Ovary (tissue), 9 donors: ENCODE data around the gene NKX6-1. TPM values are rescaled to one million over a fixed set of nuclear protein-coding genes. Genes with fewer than 3 reads are reported as not detected.

Experiments
- DNase-seq, 5 donors: peaks; one replicate each; pipeline ENCODE4 v3.0.0-alpha.2; 2019 to 2020
- H3K27ac ChIP-seq, 2 donors: fragments of 200-600 bp; one replicate each; pipeline versions ENCODE4 v1.5.1 to v1.8.0; 2019 to 2022
- H3K27me3 ChIP-seq: fragments of 200-600 bp; one replicate; pipeline ENCODE4 v1.8.0; 2022
- H3K36me3 ChIP-seq: fragments of 200-600 bp; sonication (generic); one replicate; pipeline ENCODE4 v1.5.1; 2019
- H3K4me1 ChIP-seq: one replicate; pipeline ENCODE4 v1.8.1; 2013; ENCODE audit warnings: mild to moderate bottlenecking, moderate library complexity; ENCODE audit not compliant: insufficient read depth
- H3K4me3 ChIP-seq: fragments of 200-600 bp; sonication (generic); one replicate; pipeline ENCODE4 v1.5.1; 2017
- H3K9me3 ChIP-seq, 2 donors: fragments of 200-600 bp in 1 of 2; sonication (generic) in 1 of 2; one replicate each; pipeline versions ENCODE4 v1.5.1 to v1.8.1; 2013 to 2019; ENCODE audit warnings: mild to moderate bottlenecking in 1 of 2, moderate library complexity in 1 of 2
- EP300 ChIP-seq: sonication (generic); formaldehyde crosslinking; IDR thresholded peaks from one replicate; pipeline ENCODE4 v1.6.1; 2017; ENCODE audit warnings: antibody characterized with exemption
- POLR2A ChIP-seq: fragments of 450-650 bp; IDR thresholded peaks from one replicate; pipeline ENCODE4 v1.6.1; 2017; ENCODE audit warnings: antibody characterized with exemption, mild to moderate bottlenecking, moderate library complexity
- WGBS, 3 donors: extraction: QIAGEN DNeasy Blood & Tissue Kit in 1 of 3; methylation state at CpG; one replicate each; pipeline versions ENCODE4 v1.1.5 to v1.1.7; 2013 to 2017; 5-methylcytosine and 5-hydroxymethylcytosine counted together
- intact Hi-C, 4 donors: fragments of 100-400 bp; cut with DNase I; formaldehyde crosslinking; loops; one replicate each; pipeline versions ENCODE4 v1.11.0 to v1.15.1; 2022 to 2023
- polyA plus RNA-seq, 2 donors: library from polyadenylated mRNA; stranded (reverse); fragments of 200-250 nt in 1 of 2; fragments of 350-450 nt in 1 of 2; fragmentation: Illumina TruSeq in 1 of 2; extraction: RNeasy Lipid Tissue Mini Kit (QIAGEN cat#74804) in 1 of 2; gene quantifications; one replicate each; pipeline ENCODE4 v1.2.3, GENCODE V29; 2013 to 2014
- total RNA-seq, 7 donors: library from RNA; depleted of rRNA in 2 of 7; stranded (reverse); fragments of >200 nt in 2 of 7; fragmentation: NEBNext Ultra II Directional in 3 of 7; extraction: Animal tissue kit (Norgen Biotek cat#: 25700) in 3 of 7; gene quantifications; one replicate each; pipeline versions ENCODE4 v1.1.0 to v1.2.4, GENCODE V29; 2016 to 2023
- TF ChIP-seq, protein P1 (sequence below), 3 donors: fragments of 450-650 bp in 2 of 3; fragments of 200-600 bp in 1 of 3; IDR thresholded peaks; one replicate each; pipeline versions ENCODE4 v1.5.1 to v1.8.0; 2016 to 2022; ENCODE audit warnings: antibody characterized with exemption in 3 of 3, mild to moderate bottlenecking in 1 of 3
- donor health status: DM: no; HTN: no; CAD: no; lungs with moderate emphysema.
- donor health status: DM: no; HTN: no; CAD: no.
- donor health status: Bipolar disorder and iron deficiency.
- donor health status: DM: yes; HTN: yes; CAD: no.
- donor health status: DM: no; HTN: no; CAD: no.
- donor health status: DM: yes; HTN: yes; CAD: no.

The NKX6-1 gene
- total and polyA plus RNA-seq, 9 donors: 0.04 to 0.40 (median 0.14) TPM; not detected in 3

DNA sequence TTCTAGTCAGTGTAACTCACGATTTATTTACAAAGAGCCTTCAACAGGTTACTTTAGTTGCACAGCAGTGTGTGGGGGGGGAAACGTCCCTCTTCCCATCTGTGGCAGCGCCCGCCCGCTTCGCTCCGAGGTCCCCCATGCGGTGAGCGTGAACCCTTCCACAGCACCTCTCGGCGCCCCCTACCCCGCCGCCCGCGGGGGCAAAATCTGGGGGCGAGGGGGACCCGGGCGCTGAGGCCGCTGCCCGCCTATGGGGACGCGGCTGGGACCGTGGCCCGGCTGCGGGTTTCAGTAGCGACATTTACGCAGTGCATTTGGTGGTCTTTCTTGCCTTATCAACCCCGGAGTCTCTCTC is 6.4 kb downstream of the NKX6-1 start:
- peaks cover 4% of the 10 kb centered on the region for H3K4me1 ChIP-seq
- no peaks in the 10 kb centered on the region for H3K36me3 ChIP-seq
- WGBS, 3 donors: 7 to 15% (median 9%) methylated on average over 28 of the region's 28 CpGs
- H3K27ac ChIP-seq: no peak overlapping the region
- intact Hi-C loops: no loop called here
- H3K9me3 ChIP-seq: peaks cover 0 to 6% of the 10 kb centered on the region in 2 donors
- TF ChIP-seq POLR2A (no peak), EP300 (no peak)
- TF ChIP-seq, protein P1, sequence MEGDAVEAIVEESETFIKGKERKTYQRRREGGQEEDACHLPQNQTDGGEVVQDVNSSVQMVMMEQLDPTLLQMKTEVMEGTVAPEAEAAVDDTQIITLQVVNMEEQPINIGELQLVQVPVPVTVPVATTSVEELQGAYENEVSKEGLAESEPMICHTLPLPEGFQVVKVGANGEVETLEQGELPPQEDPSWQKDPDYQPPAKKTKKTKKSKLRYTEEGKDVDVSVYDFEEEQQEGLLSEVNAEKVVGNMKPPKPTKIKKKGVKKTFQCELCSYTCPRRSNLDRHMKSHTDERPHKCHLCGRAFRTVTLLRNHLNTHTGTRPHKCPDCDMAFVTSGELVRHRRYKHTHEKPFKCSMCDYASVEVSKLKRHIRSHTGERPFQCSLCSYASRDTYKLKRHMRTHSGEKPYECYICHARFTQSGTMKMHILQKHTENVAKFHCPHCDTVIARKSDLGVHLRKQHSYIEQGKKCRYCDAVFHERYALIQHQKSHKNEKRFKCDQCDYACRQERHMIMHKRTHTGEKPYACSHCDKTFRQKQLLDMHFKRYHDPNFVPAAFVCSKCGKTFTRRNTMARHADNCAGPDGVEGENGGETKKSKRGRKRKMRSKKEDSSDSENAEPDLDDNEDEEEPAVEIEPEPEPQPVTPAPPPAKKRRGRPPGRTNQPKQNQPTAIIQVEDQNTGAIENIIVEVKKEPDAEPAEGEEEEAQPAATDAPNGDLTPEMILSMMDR (IDR thresholded peaks at IDR 0.05): no peak
- no peak for DNase-seq
- H3K4me3 ChIP-seq: no peak overlapping the region
- no peaks in the 10 kb centered on the region for H3K27me3 ChIP-seq

DNA sequence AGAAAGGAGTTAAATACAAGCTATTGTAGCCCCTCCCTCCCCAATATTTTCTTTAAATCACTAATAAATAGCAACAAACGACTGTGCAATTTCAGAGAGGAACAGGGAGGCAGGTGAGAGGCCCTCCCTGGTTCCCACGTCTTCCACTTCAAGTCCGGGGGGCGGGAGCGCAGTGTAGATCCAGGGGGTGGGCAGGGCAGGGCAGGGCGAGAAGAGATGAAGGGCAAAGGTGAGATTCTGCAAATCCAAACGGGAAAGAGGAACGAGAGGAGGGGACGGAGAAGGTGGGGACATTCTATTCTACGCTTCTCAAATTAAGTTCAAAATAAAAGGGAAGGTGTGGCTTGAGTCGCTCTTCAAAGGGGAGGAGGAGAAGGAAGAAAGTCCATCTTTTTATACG is 6.8 kb downstream of the NKX6-1 start:
- no peak for DNase-seq
- TF ChIP-seq, protein P1 (IDR thresholded peaks at IDR 0.05): no peak
- TF ChIP-seq POLR2A (no peak), EP300 (no peak)
- 10 to 17% (median 10%) methylated on average over 12 of the region's 12 CpGs for WGBS, 3 donors
- peaks cover 0 to 6% of the 10 kb centered on the region in 2 donors for H3K9me3 ChIP-seq
- intact Hi-C loops: no loop called here
- H3K36me3 ChIP-seq: no peaks in the 10 kb centered on the region
- no peak overlapping the region for H3K27ac ChIP-seq
- no peak overlapping the region for H3K4me3 ChIP-seq
- no peaks in the 10 kb centered on the region for H3K27me3 ChIP-seq
- H3K4me1 ChIP-seq: no peaks in the 10 kb centered on the region

DNA sequence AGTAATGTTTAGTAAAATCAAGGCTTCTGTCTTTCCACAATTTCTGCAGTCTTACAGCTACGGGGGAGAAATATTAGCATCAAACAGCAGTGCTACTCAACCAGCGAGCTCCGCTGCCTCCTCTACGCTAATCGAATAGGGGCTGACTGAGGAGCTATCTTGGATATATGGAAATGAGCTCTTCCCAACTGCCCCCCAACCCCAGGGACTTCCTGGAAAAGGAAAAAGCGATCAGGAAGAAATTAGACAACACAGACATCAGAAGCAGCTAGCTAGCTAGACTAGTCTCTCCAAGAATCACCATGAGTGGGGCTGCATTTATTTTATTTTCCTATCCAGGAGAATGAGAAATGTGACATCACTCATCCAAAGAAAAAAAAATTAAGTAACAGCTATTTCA is 7.6 kb downstream of the NKX6-1 start:
- no peaks in the 10 kb centered on the region for H3K27me3 ChIP-seq
- TF ChIP-seq, protein P1 (IDR thresholded peaks at IDR 0.05): no peak
- TF ChIP-seq EP300: no peak
- no peak for TF ChIP-seq POLR2A
- 21 to 26% (median 21%) methylated on average over 6 of the region's 6 CpGs for WGBS, 3 donors
- DNase-seq: no peak
- no peak overlapping the region for H3K27ac ChIP-seq
- intact Hi-C loops: no loop called here
- no peaks in the 10 kb centered on the region for H3K4me1 ChIP-seq
- peaks cover 0 to 2% of the 10 kb centered on the region in 2 donors for H3K9me3 ChIP-seq
- no peak overlapping the region for H3K4me3 ChIP-seq
- H3K36me3 ChIP-seq: no peaks in the 10 kb centered on the region

DNA sequence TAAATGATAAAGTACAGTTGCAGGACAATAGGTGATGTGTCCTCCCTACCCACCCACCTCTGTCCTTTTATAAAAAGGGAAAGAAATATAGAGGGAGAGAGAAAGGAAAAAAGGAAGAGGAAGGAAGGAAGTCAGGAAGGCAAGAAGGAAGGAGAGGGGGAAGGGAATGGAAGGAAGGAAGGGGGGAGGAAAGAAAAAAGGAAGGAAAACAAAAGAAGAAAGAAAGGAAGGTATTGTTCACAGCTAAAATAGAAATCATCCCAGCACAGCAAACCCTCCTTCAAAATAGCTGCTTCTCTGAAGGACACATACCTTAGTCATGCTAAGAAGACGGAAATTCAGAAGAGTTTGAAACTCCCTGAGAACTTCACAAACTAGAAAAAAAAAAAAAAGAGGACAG is 8.4 kb downstream of the NKX6-1 start:
- 33 to 41% (median 38%) methylated on average over 1 of the region's 1 CpG for WGBS, 3 donors
- no peaks in the 10 kb centered on the region for H3K36me3 ChIP-seq
- H3K4me1 ChIP-seq: no peaks in the 10 kb centered on the region
- H3K9me3 ChIP-seq: no peaks in the 10 kb centered on the region
- H3K27ac ChIP-seq: no peak overlapping the region
- no peak overlapping the region for H3K4me3 ChIP-seq
- TF ChIP-seq POLR2A (no peak), EP300 (no peak)
- TF ChIP-seq, protein P1 (IDR thresholded peaks at IDR 0.05): no peak
- intact Hi-C loops: no loop called here
- DNase-seq: no peak
- H3K27me3 ChIP-seq: no peaks in the 10 kb centered on the region

DNA sequence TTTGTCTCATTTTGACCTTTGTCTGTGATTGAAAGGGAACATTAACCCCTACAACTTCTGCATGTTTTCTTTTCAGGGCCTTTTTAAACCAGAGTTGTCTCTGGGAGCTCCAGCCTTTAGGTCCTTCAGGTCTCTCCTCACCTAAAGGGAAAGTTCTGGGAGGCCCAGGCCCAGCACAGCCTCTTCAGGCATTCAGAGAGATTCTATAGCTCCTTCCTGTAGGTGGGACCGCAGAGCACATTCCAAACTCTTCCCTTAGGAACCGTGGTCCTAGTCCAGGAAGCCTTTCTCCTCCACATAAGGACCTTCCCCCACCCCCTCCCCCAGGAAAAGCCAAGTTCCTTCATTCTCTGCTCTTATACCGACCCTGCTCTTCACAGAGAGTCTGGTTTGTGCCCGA is 14.9 kb downstream of the NKX6-1 start:
- no peak overlapping the region for H3K27ac ChIP-seq
- no peaks in the 10 kb centered on the region for H3K27me3 ChIP-seq
- TF ChIP-seq, protein P1 (IDR thresholded peaks at IDR 0.05): no peak
- TF ChIP-seq POLR2A (no peak), EP300 (no peak)
- WGBS, 3 donors: 26 to 33% (median 31%) methylated on average over 4 of the region's 4 CpGs
- intact Hi-C loops: no loop called here
- H3K9me3 ChIP-seq: peaks cover 0 to 6% of the 10 kb centered on the region in 2 donors
- DNase-seq: no peak
- H3K4me3 ChIP-seq: no peak overlapping the region
- H3K4me1 ChIP-seq: peaks cover 2% of the 10 kb centered on the region
- H3K36me3 ChIP-seq: no peaks in the 10 kb centered on the region
